Chondrocyte (in vitro differentiated cells): ENCODE measurements around the gene LGI4. TPM values are rescaled to one million over a fixed set of nuclear protein-coding genes. Genes with fewer than 3 reads are reported as not detected.
A peak's percentile ranks its signal among the peaks of the same experiment; 100 is the strongest.

Source experiments
- DNase-seq: peaks from one replicate; pipeline ENCODE4 v3.0.0; 2021; ENCODE audit warnings: mixed read lengths, low spot score
- H3K27ac Mint-ChIP-seq: one replicate; pipeline ENCODE4 v1.8.0; 2021; ENCODE audit warnings: mild to moderate bottlenecking, moderate library complexity, mixed read lengths; ENCODE audit not compliant: unreplicated experiment
- H3K27me3 Mint-ChIP-seq: 2 replicates; pipeline ENCODE4 v1.8.0; 2021; ENCODE audit warnings: low read depth, mixed read lengths
- H3K36me3 Mint-ChIP-seq: 2 replicates; pipeline ENCODE4 v1.8.0; 2021; ENCODE audit warnings: low read depth, mixed read lengths
- H3K4me1 Mint-ChIP-seq: 2 replicates; pipeline ENCODE4 v1.8.0; 2021; ENCODE audit warnings: low read depth, mild to moderate bottlenecking, mixed read lengths
- H3K4me3 Mint-ChIP-seq: one replicate; pipeline ENCODE4 v1.8.0; 2021; ENCODE audit warnings: mild to moderate bottlenecking, moderate library complexity, mixed read lengths; ENCODE audit not compliant: unreplicated experiment
- H3K9me3 Mint-ChIP-seq: 2 replicates; pipeline ENCODE4 v1.8.0; 2021; ENCODE audit warnings: low read depth, mixed read lengths
- total RNA-seq: library from RNA; stranded (reverse); gene quantifications from 3 replicates; pipeline ENCODE4 v1.2.1, GENCODE V29; 2021
- TF ChIP-seq, protein P1 (sequence below): fragments of 200-600 bp; sonication (generic); IDR thresholded peaks from 2 replicates; pipeline ENCODE4 v1.5.0; 2021; ENCODE audit warnings: antibody characterized with exemption, mild to moderate bottlenecking, moderate library complexity

The LGI4 gene
- total RNA-seq, 1 donor from 2014 or later: 1.3 TPM

DNA sequence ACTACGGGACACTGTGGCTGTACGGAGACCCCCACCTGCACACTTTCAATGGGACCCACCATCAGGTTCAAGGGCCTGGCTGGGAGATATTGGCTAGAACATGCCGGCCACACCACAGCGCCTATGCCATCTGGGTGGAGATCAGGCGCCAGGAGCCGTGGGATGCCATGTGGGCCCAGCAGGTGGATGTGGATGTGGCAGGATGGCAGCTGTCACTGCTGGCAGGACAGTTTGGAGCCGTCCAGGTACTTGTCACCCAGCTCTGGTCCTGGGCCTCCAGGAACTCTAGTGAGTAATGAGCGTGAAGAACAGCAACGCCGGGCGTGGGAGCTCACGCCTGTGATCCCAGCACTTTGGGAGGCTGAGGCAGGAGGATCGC is 35.0 kb downstream of the LGI4 start:
- TF ChIP-seq, protein P1, sequence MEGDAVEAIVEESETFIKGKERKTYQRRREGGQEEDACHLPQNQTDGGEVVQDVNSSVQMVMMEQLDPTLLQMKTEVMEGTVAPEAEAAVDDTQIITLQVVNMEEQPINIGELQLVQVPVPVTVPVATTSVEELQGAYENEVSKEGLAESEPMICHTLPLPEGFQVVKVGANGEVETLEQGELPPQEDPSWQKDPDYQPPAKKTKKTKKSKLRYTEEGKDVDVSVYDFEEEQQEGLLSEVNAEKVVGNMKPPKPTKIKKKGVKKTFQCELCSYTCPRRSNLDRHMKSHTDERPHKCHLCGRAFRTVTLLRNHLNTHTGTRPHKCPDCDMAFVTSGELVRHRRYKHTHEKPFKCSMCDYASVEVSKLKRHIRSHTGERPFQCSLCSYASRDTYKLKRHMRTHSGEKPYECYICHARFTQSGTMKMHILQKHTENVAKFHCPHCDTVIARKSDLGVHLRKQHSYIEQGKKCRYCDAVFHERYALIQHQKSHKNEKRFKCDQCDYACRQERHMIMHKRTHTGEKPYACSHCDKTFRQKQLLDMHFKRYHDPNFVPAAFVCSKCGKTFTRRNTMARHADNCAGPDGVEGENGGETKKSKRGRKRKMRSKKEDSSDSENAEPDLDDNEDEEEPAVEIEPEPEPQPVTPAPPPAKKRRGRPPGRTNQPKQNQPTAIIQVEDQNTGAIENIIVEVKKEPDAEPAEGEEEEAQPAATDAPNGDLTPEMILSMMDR: no peak
- Mint-ChIP-seq H3K36me3 (no peaks in the 10 kb centered on the region), H3K27me3 (no peaks in the 10 kb centered on the region), H3K27ac (no peak overlapping the region), H3K4me3 (no peak overlapping the region), H3K9me3 (no peaks in the 10 kb centered on the region), H3K4me1 (no peaks in the 10 kb centered on the region)
- DNase-seq: no peak

DNA sequence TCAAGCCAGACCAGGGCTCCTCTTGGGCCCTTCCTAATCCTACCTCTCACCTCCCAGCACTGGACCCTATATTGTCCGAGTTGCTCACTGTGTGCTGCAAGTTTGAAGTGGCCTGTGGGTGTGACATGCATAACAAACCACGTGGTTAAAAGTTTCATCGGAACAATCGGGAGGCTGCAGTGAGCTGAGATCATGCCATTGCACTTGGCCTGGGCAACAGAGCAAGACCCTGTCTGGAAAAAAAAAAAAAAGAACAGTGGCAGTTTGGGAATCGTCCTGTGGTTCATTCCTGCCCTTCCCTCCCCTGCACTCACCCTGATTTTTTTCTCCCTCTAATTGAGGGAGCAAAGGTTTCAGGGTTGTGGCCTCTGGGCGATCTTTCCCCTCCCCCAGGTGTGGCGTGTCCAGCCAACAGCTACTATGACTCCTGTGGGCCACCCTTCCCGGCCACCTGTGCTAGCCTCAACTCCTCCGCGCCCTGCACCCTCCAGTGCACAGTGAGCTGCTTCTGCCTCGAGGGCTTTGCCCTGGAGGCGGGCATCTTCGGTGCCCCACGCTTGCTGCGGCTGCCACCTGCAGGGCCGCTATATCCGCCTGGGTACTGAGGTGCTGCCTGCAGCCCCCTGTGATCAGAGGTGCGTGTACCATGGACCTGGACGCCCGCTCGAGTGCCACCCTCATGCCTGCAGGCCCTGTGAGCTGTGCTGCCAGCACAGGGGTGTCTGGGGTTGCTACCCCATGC is 35.5 kb downstream of the LGI4 start:
- no peak overlapping the region for H3K4me3 Mint-ChIP-seq
- H3K27me3 Mint-ChIP-seq: no peaks in the 10 kb centered on the region
- H3K9me3 Mint-ChIP-seq: no peaks in the 10 kb centered on the region
- TF ChIP-seq, protein P1: no peak
- H3K27ac Mint-ChIP-seq: no peak overlapping the region
- DNase-seq: no peak
- H3K36me3 Mint-ChIP-seq: no peaks in the 10 kb centered on the region
- no peaks in the 10 kb centered on the region for H3K4me1 Mint-ChIP-seq

DNA sequence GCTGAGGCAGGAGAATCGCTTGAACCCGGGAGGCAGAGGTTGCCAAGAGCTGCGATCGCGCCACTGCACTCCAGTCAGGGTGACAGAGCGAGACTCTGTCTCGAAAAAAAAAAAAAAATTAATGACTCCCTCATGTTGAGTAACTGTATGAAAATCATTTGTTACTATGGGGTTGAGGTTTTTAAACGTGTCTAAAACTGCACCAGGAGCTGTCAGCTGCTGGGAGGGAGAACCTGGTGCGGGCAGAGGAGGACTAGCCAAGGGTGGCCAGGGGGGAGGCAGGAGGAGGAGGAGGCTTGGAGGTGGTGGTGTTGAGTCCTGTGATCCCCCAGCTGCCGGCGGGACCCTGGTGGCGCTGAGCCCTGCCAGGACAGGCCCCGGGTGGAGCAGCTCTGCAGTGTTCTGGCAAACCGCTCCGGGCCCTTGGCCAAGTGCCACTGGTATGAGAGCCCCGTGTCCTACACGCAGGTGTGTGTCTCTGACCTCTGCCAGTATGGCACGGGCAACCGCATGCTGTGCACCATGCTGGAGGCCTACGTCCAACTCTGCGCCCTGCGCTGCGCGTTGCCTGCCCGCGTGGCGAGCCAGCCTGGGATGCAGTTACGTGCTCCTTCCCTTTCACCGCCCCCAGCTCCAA is 36.3 kb downstream of the LGI4 start:
- Mint-ChIP-seq H3K27me3 (no peaks in the 10 kb centered on the region), H3K4me1 (no peaks in the 10 kb centered on the region), H3K9me3 (no peaks in the 10 kb centered on the region), H3K27ac (no peak overlapping the region), H3K4me3 (no peak overlapping the region), H3K36me3 (no peaks in the 10 kb centered on the region)
- TF ChIP-seq, protein P1: no peak
- DNase-seq: peak; percentile 94

DNA sequence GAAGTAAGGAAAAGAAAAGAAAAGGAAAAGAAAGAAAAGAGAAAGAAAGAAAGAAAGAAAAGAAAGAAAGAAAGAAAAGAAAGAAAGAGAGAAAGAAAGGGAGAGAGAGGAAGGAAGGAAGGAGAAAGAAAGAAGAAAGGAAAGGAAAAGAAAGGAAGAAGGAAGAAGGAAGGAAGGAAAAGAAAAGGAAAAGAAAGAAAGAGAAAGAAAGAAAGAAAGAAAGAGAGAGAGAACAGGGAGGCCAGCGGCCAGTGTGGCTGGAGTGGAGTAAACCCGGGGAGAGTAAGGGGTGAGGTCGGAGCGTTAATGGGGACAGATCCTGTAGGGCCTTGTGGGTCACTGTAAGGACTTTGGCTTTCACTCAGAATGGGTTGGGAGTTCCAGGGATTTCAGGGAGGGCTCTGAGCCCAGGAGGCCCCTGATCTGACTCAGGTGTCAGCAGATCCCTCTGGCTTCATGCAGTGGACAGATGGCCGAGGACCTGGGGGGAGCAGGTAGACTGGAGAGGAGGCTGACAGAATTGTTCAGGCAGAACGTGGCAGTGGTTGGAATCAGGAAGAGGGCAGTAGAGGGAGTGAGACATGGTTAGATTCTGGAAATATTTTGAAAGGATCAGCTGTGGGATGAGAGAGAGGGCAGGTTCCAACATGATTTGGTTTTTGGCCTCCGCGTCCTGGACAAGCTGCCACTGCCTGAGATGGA is 39.0 kb downstream of the LGI4 start:
- no peak for DNase-seq

DNA sequence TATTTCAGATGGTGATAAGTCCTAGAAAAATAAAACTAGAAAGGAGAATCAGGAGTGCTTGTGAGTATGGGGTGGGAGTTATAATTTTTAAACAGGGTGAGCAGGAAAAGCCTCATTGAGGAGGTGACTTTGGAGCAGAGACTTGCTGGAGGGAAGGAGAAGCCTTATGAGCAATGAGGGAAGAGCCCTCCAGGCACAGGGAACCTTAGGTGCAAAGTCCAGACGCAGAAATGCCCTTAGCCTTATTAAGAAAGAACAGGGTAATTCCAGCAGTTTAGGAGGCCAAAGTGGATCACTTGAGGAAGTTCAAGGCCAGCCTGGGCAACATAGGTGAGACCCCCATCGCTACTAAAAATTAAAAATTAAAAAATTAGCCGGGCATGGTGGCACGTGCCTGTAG is 40.2 kb downstream of the LGI4 start:
- TF ChIP-seq, protein P1: no peak
- Mint-ChIP-seq H3K36me3 (no peaks in the 10 kb centered on the region), H3K27me3 (no peaks in the 10 kb centered on the region), H3K4me3 (no peak overlapping the region), H3K4me1 (no peaks in the 10 kb centered on the region), H3K27ac (no peak overlapping the region), H3K9me3 (no peaks in the 10 kb centered on the region)
- no peak for DNase-seq

More for the DNA sequence above, 39.0 kb downstream of the LGI4 start:
- no peak overlapping the region for H3K4me3 Mint-ChIP-seq
- no peaks in the 10 kb centered on the region for H3K27me3 Mint-ChIP-seq
- H3K9me3 Mint-ChIP-seq: no peaks in the 10 kb centered on the region
- TF ChIP-seq, protein P1: no peak
- no peaks in the 10 kb centered on the region for H3K36me3 Mint-ChIP-seq
- no peaks in the 10 kb centered on the region for H3K4me1 Mint-ChIP-seq
- peak overlapping the region; percentile 38 for H3K27ac Mint-ChIP-seq
